IPS-18c (cell line): Measurements from ENCODE around the gene CARS2.
"Not testable (repeated sequence)": the region's sequence is repeated elsewhere in the genome, so short reads cannot be mapped to it uniquely, and the experiment has no call there.

Experiments
- H3K4me3 ChIP-seq: 2 replicates; pipeline ENCODE4 v1.7.0; 2013; ENCODE audit warnings: low read depth, mild to moderate bottlenecking, low read length, moderate library complexity; ENCODE audit not compliant: insufficient read depth
- H3K9me3 ChIP-seq: one replicate; pipeline ENCODE4 v1.6.1; 2013; ENCODE audit warnings: mild to moderate bottlenecking, low read length, moderate library complexity; ENCODE audit not compliant: control insufficient read depth, insufficient read depth

CARS2 gene

GRCh38 chr13:110620596-110620995 lies 85.3 kb downstream of the CARS2 start:
- Histone ChIP-seq H3K4me3 (no peak overlapping the region), H3K9me3 (no peaks in the 10 kb centered on the region)

DNA sequence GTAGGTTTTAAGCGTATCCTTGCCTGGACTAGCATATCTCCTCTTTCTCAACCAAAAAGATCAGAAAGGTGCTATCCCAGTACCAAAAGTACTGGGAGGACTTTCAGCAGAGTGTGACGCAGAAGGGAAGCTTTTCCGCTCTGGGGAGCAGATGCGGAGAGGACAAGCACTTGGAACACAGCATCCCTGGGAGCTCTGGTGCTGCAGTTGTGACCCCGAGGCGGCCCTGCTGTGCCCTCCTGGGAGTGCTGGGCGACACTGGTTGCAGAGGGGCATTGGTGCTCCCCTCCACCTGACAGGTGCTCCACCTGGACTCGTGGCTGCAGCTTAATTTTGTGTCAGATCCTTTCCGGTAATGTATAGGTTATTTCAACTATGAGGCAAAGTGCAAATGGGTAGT lies 87.1 kb downstream of the CARS2 start:
- H3K4me3 ChIP-seq, result no peak overlapping the region
- H3K9me3 ChIP-seq, result peaks cover 4% of the 10 kb centered on the region

- H3K9me3 ChIP-seq, result peaks cover 4% of the 10 kb centered on the region
- no peak overlapping the region for H3K4me3 ChIP-seq
These were observed 87.7 kb downstream of the CARS2 start for GRCh38 chr13:110618167-110618566.

GRCh38 chr13:110617321-110618072 lies 88.4 kb downstream of the CARS2 start:
- H3K4me3 ChIP-seq, result no peak overlapping the region; the same call in 1 of the 2 replicates

GRCh38 chr13:110616103-110617101 lies 89.5 kb downstream of the CARS2 start:
- H3K9me3 ChIP-seq, result peaks cover 4% of the 10 kb centered on the region

More at GRCh38 chr13:110617321-110618072, 88.4 kb downstream of the CARS2 start:
- peaks cover 4% of the 10 kb centered on the region for H3K9me3 ChIP-seq

GRCh38 chr13:110615322-110616102 lies 90.4 kb downstream of the CARS2 start, which contains the start of gene NAXD:
TSS of gene NAXD (plus strand) at chr13:110615545. CDS start at chr13:110615602, 57 bp downstream.
- H3K9me3 ChIP-seq, result peaks cover 4% of the 10 kb centered on the region
- peak within 1 kb of the TSS; percentile 89 for H3K4me3 ChIP-seq

More at GRCh38 chr13:110616103-110617101, 89.5 kb downstream of the CARS2 start:
- H3K4me3 ChIP-seq, result peak overlapping the region; percentile 89

- Histone ChIP-seq H3K4me3 (peak overlapping the region; percentile 89), H3K9me3 (peaks cover 4% of the 10 kb centered on the region)
These were observed 91.0 kb downstream of the CARS2 start for GRCh38 chr13:110615005-110615321.

DNA sequence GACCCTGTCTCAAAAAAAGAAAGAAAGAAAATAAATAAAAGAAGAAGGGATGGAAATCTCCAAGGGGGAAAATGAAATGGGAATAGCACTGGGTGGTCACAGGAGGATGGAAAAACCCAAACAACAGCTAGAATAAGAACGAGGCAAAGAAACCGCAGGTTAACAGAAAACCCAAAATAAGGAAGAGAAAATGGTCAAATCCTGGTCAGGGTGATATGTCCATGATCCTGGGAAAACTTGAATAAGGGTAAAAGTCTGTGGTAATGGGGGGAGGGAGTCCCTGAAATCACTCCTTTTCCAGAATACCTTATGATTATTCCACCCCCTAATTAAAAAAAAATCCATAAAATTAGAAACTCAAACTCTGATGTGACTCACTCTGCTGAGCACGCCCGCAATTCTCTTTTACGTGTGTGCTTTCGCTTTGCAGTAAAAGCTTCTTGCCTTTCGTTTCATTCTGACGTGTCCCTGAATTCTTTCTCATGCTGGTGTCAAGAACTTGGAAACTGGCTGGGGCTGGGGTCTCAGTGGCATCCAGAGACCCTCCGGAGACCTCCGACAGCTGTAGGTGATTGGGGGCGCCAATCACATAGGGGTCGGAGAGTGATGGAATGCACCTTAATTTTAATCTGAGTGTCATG lies 94.8 kb downstream of the CARS2 start:
- H3K4me3 ChIP-seq, result no peak overlapping the region

GRCh38 chr13:110607675-110608224 lies 98.2 kb downstream of the CARS2 start:
- Histone ChIP-seq H3K9me3 (peaks cover 2% of the 10 kb centered on the region), H3K4me3 (no peak overlapping the region)

More for the DNA sequence above, 94.8 kb downstream of the CARS2 start:
- H3K9me3 ChIP-seq, result peaks cover 6% of the 10 kb centered on the region

GRCh38 chr13:110606281-110606680 lies 99.6 kb downstream of the CARS2 start:
- H3K4me3 ChIP-seq, H3K9me3 ChIP-seq: not testable (repeated sequence)

DNA sequence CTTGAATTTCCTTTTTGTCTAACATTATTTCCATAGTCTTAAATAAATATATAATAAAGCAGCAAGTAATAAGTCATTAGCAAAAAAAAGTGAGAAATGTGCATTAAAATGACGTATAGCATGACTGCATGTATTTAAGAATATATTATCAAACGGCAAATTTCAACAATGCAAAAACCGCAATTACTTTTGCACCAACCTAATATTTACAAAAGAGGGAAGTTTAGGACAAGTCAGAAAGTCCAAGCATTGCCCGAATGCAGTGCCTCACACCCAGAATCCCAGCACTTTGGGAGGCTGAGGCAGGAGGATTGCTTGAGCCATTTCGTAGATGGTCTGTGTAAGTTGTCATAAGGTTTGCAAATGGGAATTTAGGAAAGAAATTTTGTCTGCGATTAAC lies 100.8 kb downstream of the CARS2 start:
- Histone ChIP-seq H3K4me3 (no peak overlapping the region), H3K9me3 (peaks cover 2% of the 10 kb centered on the region)

DNA sequence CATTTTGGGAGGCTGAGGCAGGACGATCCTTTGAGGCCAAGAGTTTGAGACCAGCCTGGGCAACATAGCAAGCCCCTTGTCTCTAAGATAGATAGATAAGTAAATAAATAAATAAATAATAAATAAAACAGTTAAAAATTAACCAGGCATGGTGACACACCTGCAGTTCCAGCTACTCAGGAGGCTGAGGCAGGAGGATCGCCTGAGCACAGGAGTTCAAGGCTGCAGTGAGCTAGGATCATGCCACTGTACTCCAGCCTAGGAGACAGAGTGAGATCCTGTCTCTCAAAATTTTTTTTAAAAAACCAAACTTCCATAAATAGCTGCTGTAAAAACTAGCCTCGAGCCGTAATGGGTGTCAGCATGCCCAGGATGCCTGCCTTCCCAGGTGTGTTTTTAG lies 104.9 kb downstream of the CARS2 start:
- Histone ChIP-seq H3K9me3 (no peaks in the 10 kb centered on the region), H3K4me3 (no peak overlapping the region)

DNA sequence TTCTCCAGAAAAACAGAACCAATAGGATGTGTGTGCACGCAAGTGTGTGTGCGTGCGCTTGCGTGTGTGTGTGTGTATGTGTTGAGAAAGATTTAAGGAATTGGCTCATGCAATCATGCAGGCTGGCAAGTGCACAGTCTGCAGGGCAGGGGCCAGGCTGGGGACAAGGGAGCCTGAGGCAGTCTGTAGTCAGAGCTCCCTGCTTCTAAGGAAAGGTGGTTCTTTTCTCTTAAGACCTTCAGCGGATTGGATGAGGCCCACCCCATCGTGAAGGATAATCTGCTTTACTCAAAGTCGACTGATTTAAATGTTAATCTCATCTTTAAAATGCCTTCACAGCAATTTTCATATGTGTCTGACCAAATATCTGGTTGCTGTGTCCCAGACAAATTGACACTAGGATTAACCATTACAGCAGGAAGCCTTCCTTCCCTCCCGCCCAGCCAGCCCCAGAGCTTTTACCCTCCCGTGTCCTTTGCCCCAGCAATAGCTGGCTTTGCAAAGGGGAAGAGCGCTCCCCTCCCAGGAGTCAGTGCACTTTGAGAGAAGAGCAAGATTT lies 105.6 kb downstream of the CARS2 start:
- Histone ChIP-seq H3K9me3 (no peaks in the 10 kb centered on the region), H3K4me3 (no peak overlapping the region)

DNA sequence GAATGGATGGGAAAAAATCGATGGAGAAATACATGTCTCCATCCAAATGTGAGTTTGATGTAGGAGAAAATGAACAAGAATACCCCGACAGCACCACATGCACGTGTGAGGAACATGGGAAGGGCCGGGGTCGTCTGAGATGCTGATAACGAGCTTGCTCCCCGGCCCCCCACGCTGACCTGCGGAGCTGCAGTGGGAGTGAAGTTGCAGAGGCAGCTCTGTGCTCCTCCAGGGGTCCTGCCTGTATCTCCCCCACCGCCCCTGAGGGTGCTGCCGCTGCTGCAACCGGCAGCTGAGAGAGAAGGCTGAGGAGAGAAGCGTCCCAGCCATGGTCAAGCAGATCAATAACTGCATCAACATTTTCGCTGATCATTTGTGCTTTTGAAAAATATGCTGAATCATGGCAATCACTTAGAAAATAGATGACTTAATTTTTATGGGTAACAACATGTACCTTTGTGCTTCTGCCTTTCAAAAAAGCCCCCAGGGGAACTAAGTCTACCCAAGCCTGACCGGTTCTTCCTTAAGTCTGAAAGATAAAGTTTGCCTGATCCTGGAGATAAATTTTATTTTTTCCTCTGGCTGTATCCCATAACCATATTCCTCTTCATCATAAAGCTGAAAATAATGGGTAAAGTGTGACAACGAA lies 108.8 kb downstream of the CARS2 start:
- Histone ChIP-seq H3K4me3 (no peak overlapping the region), H3K9me3 (no peaks in the 10 kb centered on the region)

DNA sequence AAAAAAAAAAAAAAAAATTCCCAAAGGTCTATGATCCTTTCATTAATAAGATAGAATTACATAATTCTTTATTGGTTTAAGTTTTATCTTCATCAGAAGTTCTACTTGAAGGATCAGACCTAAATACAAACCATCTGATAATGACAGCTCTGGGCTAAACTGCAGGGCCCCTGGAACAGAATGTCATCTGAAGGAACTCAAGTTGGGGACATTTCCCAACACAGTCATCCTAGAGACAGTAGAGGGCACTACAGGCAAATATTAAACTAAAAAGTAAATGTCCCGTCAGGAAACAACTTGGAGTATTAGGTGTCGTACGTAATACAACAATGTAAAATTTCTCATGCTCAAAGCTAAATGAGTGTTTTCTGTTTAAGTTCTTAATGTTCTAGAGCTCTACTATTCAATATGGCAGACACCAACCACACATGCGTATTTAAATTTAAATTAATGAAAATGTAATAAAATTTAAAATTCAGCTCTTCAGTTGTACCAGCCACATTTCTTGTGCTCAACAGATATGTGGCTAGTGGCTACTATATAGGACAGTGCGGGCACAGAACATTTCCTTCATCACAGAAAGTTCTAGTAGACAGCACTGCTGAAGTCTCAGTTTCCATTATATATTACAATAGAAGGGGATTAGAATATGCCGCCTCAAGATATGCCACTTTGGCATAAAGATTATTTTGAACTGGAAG lies 112.3 kb downstream of the CARS2 start:
- H3K9me3 ChIP-seq, result no peaks in the 10 kb centered on the region
- no peak overlapping the region for H3K4me3 ChIP-seq
